HG02973 (cell line): Measurements from ENCODE around the gene CDC42SE2.
"Not testable (repeated sequence)": the region's sequence is repeated elsewhere in the genome, so short reads cannot be mapped to it uniquely, and the experiment has no call there.

ENCODE experiments used
- ATAC-seq: cut with Tn5 transposase; IDR thresholded peaks from one replicate; pipeline ENCODE4 v1.9.1; 2021; ENCODE audit warnings: moderate library complexity; ENCODE audit not compliant: unreplicated experiment

CDC42SE2 gene

DNA sequence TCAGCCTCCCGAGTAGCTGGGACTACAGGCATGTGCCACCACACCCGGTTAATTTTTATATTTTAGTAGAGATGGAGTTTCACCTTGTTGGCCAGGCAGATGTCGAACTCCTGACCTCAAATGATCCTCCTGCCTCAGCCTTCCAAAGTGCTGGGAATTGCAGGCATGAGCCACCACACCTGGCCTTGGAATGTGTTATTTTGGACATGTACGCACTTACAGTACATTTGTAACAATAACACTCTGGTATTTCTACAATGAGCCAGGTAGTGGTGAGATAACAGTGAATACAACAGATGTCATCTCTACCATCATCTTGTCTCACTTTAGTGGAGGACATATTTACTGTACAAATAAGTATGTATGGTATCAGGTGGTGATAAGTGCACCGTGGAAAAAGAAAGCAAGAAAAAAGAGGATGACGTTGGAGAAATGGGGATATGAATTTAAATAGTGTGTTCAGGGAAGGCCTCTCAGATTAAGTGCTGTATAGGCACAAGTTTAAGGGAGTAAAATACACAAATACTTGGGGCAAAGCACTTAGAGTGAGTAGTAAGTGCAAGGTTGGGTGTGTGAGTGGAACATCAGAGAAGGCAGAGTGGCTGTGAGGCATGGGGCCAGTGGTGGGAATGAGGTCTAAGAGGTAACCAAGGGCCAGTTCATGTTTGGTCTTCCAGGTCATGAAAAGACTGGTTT lies 100.1 kb downstream of the CDC42SE2 start:
- no peak for ATAC-seq

DNA sequence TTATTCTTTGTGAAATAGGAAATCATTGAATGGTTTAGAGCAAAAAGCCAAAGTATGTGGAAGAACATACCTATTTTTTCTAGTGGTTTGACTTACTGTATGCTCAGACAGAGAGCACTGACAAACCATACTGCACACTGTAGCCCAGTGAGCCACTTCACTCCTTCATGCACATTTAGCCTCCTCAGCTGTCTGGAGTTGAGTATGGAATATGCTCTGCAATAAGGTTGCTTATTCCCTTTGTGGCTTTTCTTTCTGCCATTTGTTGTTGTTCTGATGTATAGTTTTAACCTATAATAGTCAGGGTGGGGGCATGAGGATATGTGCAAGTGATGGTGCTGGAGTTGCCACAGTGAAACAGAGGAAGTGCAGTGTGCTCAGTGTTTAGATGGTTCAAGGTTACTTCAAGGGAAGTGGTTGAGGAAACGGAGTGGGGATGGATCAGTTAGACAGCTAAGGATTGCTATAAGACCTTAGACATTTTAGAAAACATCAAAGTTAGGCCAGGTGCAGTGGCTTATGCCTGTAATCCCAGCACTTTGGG lies 100.7 kb downstream of the CDC42SE2 start:
- ATAC-seq, result no peak

DNA sequence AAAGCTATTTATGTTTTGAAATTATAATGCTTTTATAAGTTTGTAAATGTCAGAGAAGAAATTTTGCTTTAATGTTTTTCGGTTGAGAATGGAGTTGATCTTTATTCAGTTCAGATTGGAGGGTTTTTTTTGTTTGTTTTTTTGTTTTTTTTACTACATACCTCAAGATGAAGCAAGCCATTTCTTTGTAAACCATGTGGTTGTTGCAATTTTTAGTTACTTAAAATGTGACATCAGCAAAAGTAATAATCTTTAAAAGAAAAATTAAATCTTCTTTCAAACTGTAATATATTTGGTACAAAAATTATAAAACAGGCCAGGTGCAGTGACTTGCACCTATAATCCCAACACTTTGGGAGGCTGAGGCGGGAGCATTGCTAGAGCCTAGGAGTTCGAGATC lies 102.6 kb downstream of the CDC42SE2 start:
- no peak for ATAC-seq

DNA sequence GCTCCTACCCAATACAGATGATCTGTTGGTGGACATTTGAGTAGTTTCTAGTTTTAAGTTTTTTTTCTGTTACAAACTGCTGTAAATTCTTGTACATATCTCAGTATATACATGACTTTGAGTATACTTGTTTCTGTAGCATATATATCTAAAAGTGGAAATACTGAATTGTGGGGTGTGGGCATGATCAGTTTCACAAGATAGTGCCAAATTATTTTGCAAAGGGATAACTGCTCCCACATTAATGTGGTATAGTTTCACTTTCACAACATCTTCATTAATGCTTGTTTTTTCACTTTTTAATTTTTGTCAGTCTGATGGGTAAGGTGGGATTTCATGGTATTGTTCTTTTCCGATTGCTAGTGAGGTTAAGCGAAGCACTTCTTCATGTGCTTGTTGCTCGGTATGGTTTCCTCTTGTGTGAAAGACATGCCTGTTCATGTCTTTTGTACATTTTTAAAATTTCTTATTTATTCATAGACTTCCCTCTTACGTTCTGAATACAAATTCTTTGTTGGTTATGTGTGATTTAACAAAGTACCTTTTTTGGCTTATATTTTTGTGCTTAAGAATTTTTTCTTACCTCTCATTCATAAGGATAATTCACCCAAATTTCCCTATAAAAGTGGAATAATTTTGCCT lies 103.5 kb downstream of the CDC42SE2 start:
- ATAC-seq, result no peak

DNA sequence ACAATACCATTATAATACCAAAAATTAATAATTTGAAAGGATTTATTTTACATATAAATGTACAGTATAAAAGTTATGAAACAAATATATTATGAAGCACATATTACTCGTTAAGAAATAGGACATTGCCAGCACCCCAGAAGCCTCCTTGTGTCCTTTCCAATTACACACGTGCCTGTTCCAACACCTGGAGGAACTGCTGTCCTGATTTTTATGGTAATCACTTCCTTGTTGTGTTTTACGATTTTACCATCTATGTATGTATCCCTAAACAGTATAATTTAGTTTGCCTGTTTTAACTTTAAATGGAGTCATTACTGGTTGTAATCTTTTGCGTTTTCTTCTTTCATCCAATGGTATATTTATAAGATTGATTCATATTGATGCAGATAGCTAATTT lies 105.0 kb downstream of the CDC42SE2 start:
- ATAC-seq, result no peak

DNA sequence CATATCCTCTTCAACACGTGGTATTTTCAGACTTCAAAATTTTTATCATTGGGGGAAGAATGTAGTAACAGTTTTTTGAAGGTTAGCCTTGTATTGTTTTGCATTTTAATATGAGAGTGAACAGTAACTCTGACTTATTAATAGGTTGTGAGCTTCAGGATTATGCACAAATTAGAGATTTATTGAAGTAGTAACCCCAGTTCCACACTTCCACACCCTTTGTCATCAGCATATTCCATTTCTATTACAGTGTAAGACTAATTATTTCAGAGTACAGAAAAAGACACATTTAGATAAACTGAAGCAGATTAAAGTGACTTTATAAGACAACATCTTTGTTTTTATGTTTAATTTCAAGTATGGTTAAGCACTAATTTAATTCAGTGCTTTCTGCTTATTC lies 105.7 kb downstream of the CDC42SE2 start:
- ATAC-seq, result no peak

DNA sequence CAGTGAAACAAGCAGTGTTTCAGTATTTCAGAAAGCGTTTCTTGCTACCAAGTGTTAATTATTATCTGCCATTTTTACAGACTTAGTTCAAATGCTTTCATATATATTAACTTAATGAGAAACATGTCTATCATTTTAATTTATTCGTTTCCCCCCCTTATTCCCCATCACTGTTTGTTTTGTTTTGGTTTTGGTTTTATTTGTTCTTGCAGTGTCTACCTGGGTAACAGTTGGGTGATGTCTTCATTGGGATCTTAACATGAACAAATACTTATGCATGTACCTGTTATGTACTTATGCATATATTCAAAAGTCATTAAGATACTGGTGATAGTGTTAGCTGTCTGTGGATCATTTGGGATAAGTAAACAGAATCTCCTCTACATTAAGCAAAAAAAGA lies 108.0 kb downstream of the CDC42SE2 start:
- no peak for ATAC-seq

DNA sequence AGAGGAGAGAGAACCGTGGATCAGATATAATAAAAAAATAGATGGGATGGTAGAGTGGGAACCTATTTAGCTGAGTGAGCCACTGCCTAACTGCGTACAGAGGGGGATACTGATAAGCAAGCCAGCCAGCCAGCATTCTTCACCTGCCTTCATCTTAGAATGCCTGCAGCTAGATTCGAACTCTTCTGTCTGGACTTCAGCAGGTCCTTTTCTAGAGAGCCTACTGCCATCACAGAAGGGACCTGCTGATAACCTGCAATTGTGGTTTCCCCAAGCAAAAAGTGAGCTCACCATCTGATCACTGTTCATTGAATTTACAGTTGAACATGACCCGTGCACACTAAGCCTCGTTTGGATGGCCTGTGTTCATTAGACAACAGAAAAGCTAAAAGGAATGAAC lies 109.4 kb downstream of the CDC42SE2 start:
- no peak for ATAC-seq

DNA sequence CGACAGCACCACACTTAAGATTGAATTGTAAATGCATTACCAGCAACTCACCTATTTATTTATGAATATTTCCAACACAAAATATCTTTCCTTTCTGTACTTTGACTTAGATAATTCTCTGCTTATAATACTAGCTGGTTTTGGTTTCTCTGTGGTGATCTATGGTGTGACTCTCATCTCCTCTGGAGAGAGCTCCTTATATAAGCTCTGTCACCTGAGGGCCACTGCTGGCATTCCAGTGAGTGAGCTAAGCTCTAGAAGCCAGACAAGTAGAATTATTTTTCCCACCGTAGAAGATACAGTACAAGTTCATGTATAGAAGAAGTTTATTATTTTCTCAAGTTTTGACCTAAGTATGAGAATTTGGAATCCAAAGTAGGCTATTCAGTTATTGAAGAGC lies 111.5 kb downstream of the CDC42SE2 start:
- ATAC-seq, result peak; percentile 33

DNA sequence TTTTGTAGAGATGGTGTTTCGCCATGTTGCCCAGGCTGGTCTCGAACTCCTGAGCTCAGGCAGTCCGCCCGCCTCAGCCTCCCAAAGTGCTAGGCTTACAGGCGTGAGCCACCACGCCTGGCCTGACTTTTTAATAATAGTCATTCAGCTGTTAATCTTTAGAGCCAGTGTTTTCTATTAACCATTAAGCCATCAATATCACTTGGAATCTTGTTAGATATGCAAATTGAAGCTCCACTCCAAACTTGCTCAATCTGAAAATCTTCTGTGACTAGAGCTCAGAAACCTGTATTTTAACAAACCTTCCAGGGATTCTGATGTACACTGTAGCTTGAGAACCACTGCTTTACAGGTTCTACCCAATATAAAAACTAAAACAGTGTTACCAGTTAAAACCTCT lies 113.5 kb downstream of the CDC42SE2 start:
- ATAC-seq, result no peak

DNA sequence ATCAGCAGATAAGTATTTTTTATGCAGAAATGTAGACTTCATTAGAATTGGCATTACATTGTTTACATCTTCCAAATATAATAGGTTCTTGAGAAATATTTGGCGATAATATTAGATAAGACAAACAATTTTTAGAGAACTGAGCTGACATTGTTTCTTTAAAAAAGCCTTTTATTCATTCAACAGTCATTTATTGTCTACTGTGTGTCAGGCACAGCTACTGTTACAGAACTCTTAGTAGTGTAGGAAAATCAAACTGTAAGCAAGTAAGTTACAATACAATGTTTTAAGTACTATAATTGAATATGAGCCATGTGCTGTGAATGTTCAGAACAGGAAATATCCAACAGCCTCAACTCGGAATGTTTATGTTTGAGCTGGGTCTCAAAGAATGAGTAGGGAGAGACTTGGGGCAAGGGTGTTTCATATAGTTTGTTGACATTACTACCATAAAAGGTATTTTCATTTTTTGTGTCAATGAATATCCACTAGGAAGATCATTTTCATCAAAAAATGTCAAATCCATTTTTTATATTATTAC lies 114.0 kb downstream of the CDC42SE2 start:
- ATAC-seq, result no peak

DNA sequence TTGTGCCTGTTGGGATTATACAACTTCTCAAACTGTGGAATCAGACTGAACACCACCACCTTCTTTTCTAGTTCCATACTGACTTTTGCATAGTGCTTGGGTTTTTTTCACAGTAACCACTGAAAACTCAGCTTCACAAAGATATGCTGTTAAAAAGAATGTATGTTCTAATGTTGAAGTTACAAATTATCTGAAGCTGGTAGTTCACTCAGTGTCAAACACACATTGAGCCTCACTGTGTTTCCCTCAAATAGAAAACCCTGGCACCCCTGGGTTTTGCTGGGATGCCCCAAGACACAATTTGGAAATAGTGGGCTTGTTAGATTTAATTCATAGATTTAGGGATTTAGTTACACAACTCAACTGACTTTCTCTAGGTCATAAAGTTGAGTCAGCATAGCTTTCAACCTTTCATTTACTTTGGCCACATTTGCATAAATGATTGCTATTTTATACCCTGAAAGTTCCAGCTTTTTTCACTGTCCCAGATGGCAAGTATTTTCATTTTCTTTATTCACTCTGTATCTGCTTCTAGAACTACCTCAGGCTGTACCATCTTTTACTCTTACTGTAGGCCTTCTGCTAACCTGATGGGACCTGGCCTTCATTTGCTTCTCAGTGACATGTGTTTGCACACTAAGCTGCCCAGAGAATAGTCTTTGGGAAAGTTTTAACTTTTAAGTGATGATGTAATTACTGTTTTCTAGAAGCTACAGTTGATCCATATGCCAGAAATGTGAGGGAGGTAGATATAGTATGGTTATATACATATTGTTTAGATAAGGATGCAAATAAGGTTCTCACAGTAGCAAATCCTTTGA lies 115.1 kb downstream of the CDC42SE2 start:
- no peak for ATAC-seq

DNA sequence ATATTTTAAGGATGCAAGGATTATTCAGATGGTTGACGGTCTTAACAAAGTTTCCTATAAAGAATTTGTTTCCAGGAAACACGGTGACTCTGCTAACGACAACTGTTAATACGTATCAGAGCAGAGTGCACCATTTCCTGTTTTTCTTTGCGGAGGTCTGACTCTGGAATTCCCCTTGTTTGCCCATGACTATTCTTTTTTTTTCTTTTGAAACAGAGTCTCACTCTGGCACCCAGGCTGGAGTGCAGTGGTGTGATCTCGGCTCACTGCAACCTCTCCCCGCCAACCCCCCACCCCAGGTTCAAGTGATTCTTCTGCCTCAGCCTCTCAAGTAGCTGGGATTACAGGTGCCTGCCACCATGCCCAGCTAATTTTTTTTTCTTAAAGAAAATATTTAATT lies 115.9 kb downstream of the CDC42SE2 start:
- ATAC-seq, result peak; percentile 37

DNA sequence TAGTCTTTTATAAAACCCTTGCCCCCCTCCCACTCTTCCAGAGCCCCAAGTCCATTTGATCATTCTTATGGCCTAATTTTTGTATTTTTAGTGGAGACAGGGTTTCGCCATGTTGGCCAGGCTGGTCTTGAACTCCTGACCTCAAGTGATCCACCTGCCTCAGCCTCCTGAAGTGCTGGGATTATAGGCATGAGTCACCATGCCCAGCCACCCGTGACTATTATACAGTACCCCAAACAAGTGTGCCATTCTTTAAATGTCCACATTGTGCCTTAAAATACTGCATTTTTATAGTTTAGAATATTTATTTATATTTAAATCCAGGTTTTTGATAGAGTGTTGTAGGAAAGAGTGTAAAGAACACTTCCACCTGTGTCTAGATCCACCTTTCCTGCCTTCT lies 116.4 kb downstream of the CDC42SE2 start:
- not testable (repeated sequence) for ATAC-seq

DNA sequence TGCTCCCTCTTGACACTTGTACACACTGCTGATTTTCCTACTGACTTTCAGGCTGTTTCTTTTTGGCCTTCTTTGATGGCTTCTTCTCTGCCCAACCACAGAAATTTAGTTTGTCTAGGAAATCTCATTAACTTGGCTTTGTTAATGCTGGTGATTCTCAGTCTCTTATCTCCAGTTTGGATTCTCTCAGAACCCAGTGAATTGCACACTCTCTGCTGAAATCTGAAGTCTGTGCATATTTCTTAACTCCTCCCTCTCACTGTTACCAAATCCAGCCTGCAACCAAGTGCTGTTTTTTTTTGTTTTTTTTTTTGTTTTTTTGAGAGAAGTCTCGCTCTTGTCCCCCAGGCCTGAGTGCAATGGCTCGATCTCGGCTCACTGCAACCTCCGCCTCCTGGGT lies 117.2 kb downstream of the CDC42SE2 start:
- ATAC-seq, result no peak

DNA sequence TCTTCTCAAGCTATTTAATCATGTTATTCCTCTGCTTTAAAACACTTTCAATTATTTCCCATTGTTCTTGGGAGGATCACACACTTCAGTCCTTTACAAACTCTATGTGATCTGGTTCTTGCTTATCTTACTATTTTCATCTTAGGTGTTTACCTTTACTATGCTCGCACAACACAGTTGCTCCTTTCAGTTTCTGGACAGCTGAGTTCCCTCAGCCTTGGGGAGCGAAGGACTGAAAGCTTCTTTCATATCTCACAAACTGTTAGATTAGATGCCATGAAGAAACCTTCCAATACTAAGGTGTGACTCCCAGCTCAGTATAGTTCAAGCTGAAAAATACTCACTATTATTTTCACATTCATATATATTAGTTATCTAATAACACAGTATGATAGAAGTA lies 117.9 kb downstream of the CDC42SE2 start:
- peak; percentile 60 for ATAC-seq

DNA sequence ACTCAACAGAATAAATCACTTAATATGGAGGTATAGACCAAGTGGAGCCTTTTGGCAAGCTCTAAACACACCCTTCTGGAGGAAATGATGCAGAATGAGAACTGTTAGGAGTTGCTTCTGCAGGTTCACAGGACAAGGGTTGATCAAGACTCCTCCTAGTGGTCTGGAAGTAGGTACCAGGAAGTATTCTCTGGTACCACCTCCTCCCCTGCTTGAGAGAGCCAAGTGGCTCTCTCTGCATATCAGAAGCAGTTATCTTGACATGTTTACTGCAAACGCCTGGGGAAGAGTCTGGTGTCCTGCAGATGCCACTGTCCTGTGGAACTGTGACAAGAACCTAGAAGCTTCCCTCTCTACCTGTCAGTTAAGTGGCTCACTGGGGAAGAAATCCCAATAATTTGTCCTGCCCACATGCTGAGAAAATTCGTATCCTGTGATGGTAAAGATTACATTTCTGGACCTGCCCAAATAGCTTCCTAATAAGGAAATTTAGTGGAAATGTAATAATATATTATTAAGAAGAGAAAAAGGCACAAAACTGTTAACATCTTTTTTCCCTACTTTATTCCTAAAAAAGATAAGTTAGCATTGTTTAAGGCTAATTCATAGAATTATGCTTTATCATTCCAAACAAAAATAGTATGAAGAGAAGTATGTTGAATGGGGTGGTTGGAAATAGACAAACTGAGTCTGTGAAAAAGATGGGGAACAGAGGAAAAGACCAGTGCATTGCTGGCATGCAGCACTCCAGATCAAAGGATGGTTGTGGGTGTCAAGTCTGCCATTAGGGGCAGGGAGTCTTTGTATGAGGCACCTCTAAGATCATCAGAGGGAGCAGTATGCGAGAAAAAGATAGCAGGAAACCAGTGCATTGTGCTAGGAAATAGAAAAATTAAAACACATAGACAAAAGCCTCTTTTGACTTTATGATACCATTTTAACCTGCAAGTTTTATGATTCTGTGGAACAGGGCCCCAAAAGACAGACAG lies 118.8 kb downstream of the CDC42SE2 start:
- peak; percentile 51 for ATAC-seq

DNA sequence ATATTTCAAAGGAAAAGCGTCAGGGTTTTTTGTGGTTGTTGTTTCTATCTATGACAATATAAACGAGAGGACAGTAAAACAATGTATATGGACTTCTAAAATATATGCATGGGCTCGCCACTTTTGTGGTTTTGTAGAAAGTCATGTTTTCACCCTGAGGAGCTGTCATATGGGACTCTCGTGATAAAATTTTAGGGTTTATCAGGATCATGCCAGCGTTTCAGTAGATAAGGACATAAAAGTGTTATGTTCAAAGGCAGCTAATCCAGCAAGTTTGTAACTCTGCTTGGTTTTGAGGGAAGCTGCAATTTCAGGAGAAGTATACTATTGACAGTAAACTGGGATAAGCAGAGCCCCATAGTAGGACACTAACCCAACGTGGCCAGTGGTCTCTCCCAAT lies 120.3 kb downstream of the CDC42SE2 start:
- ATAC-seq, result no peak

DNA sequence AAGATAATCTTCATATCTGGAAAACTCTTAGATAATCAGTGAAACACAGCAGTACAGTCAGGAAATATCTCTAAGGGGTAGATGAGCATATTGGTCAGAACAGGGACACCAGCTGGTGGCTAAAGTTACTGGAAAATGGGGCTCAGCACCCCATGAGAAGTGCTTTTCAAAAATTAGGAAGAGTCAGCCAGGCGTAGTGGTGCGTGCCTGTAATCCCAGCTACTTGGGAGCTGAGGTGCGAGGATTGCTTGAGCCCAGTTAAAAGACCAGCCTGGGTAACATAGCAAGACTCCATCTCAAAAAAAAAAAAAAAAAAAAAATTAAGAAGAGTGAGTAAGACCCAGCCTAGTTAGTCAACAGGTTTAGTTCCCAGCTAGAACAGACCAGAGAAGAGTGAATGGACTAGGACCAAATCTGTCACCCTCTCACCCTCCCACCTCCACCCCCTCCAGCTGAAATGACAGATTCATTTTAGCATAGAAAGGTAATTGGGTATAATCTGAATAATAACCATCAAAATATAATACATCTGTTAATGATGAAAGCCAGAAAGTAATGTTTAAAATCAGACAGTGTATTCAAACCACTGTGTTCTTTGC lies 120.9 kb downstream of the CDC42SE2 start:
- ATAC-seq, result no peak

DNA sequence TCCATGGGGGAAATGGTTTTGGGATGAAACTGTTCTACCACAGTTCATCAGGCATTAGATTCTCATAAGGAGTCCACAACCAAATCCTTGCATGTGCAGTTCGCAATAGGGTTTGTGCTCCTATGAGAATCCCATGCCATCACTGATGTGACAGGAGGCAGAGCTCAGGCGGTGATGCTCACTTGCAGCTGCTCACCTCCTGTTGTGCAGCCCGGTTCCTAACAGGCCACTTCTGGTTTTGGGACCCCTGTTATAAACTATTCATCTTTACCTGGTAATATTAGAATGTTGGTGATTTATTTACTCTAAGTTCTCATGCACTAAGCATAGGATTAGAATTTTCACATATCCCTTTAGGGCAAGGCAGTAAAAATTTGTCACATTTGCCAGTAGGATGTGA lies 122.3 kb downstream of the CDC42SE2 start:
- ATAC-seq, result no peak
